HG03066 (cell line): ENCODE results near the gene WAPL.

Experiments used
- ATAC-seq: cut with Tn5 transposase; IDR thresholded peaks from one replicate; pipeline ENCODE4 v1.9.1; 2021; ENCODE audit warnings: low read depth; ENCODE audit not compliant: unreplicated experiment

Gene WAPL

GRCh38 chr10:86524225-86524962, 2.8 kb upstream of the WAPL start:
- ATAC-seq: no peak

DNA sequence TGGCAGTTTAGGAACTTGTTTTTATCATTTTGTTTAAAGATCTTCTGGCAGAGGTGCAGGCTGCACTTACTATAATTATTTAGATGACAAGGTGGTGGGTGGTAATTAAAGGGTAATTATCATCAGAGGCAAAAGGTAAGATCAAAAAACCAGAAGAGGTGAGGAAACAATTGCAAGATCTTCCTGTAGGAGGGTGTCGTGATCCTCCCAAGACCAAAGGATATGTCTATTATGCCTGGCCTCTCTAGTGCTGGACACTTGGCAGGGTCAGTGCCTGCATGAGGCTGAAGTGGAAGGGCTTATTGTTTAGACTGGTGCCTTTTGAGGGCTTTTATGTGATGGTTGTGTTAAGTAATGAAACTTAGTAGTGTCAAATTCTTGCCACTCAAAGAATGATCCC, 1.8 kb upstream of the WAPL start:
- no peak for ATAC-seq

DNA sequence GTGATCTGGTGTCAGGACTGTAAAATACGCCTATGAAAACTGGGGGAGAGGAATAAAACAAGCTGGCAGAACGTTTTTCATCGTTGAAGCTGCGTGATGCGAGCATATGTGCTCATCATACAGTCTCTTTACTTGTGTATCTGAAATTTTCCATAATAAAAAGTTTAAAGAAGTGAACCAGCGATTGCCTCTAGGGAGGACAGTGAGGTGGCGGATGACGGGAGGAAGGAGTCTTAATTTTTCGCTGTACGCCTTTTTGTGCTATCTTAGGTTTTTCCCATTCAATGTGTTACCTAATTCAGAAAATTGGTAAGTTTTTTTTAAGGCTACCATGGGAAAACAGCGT, 891 bp upstream of the WAPL start:
- no peak for ATAC-seq

- peak; percentile 15 for ATAC-seq
Observed at GRCh38 chr10:86520871-86521677, 518 bp downstream of the WAPL start.

DNA sequence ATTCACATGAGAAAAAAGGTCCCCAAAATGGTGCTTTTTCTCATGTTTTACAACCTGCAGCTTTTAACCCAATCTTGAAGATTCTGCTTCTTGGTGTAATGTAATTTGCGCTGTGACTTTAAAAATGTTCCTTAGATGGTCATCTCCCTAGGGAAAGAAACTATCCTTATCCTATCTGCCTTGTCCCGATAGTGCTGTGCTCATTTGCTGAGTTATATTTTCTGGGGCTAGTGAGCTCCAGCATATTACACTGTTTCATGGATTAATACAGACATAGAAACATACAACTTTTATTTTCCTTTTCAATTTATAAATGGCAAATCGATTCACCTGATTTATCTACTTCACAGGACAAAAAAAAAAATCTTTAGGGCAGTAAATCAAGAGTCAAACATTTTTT, 2.8 kb downstream of the WAPL start:
- no peak for ATAC-seq

- no peak for ATAC-seq
Observed at GRCh38 chr10:86512137-86512536, 9.5 kb downstream of the WAPL start.

DNA sequence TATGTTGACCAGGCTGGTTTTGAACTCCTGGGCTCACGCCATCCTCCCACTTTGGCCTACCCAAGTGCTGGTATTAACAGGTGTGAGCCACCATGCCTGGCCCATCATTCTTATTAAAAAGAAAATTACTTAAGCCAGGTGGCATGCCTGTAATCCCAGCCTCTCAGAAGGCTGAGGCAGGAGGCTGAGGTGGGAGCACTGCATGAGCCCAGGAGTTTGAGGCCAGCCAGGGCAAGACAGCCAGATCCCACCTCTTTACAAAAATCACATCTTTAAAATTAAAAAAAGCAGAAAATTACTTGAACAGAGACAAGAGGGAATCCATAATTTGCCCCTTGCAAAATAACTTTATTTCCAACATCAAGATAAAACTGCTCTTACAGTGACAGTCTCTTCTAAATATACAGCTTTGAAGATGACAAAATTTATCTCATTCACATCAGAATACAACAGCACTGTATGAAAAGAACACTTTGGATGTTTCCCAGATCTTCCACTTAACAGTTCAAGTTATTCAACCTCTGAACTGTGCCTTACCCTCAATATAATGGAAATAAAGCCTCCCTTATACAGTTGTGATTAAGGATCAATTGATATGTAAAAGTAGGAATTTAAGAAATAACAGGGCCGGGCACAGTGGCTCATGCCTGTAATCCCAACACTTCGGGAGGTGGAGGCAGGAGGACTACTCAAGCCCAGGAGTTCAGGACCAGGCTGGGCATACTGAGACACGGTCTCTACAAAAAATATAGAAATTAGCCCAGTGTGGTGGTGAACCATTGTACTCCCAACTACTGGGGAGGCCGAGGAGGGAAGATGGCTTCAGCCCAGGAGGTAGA, 10.3 kb downstream of the WAPL start:
- no peak for ATAC-seq

DNA sequence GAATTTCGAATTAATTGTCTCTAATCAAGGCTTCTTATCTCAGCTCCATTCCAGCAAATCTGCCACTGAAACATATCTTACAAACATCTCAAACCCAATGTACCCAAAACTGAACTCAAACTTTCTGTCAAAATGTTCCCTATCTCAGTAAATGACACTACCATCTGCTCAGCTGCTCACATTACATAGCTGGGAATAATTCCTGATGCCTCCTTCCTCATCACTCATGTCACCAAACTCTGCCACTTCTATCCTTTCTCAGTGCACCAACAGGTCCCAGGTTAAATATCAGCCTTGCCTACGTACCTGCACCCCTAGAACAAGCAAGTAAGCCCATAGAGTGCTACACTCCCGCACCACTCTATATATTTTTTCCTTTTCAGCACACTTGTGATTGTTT, 12.4 kb downstream of the WAPL start:
- no peak for ATAC-seq

- no peak for ATAC-seq
Observed at GRCh38 chr10:86508217-86508616, 13.4 kb downstream of the WAPL start.

DNA sequence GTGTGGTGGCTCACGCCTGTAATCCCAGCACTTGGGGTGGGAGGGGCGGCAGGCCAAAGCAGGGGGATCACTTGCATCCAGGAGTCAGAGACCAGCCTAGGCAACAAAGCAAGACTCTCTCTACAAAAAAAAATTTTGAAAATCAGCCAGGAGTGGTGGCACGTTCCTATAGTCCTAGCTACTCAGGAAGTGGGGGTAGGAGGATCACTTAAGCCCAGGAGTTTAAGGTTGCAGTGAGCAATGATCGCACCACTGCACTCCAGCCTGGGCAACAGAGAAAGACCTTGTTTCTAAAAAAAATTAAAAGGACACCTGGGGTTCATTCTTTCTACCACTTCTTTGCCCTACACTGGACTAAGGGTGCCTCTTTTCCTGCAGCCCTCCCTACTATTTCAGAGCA, 15.1 kb downstream of the WAPL start:
- no peak for ATAC-seq

- no peak for ATAC-seq
Observed at GRCh38 chr10:86506062-86506461, 15.5 kb downstream of the WAPL start.

DNA sequence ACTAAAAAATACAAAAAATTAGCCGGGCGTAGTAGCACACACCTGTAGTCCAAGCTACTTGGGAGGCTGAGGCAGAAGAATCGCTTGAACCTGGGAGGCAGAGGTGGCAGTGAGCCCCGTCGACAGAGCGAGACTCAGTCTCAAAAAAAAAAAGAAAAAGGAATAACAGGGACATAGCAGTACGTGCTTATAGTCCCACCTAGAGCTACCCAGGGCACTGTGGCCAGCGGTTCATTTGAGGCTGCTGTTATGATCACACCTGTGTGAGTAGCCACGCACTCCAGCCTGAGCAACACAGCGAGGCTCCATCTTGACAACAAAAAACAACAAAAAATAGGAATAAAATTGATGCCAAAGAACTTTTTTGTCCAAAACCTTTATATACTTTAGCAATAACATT, 17.1 kb downstream of the WAPL start:
- no peak for ATAC-seq

GRCh38 chr10:86500846-86501245, 20.7 kb downstream of the WAPL start:
- ATAC-seq: no peak

GRCh38 chr10:86498598-86498997, 23.0 kb downstream of the WAPL start:
- no peak for ATAC-seq

DNA sequence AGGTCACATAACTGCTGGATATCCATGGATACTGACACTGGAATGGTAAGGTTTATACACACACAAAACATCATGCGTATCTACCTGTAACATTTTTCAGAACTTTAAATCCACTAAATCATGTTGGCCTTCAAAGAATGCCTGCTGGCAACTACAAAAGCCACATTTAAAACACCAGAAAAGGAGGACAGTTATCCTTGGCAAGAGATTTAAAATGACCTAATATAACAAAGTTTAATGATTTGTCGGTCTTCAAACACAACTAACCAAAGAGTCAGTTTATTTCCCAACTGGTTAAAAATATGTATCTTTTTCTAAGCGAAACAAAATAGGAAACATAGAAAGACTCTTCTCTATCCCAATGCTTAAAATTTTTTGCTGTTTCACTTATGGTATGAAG, 24.0 kb downstream of the WAPL start:
- ATAC-seq: no peak

GRCh38 chr10:86489960-86490612, 31.5 kb downstream of the WAPL start:
- ATAC-seq: no peak

- no peak for ATAC-seq
Observed at GRCh38 chr10:86489071-86489810, 32.4 kb downstream of the WAPL start.

DNA sequence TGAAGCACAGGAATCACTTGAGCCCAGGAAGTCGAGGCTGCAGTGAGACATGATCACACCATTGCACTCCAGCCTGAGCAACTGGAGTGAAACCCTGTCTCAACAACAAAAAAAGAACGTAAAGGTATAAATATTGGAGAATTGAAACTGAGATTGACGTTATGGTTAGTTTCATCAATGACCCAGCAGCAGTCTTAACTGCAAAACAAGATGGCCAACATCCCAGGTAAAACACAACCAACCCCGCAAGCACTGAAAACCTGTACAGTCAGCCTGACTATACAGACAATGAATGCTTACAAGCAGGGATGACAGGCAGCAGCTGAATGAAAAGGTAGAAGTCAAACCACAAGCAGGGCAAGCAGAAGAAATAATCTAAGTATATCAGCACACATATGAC, 34.7 kb downstream of the WAPL start:
- no peak for ATAC-seq

DNA sequence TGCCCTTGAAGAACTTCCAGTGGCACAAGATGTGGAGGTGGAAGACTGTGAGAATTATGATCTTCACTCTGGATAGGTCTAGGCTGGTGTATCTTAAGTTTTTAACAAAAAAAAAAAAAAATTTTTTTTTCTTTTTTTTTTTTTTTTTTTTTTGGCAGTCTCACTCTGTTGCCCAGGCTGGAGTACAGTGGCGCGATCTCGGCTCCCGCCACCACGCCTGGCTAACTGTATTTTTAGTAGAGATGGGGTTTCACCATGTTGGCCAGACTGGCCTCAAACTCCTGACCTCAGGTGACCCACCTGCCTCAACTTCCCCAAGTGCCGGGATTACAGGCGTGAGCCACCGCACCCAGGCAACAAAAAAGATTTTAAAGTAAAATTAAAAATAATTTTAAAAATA, 37.9 kb downstream of the WAPL start:
- ATAC-seq: no peak

DNA sequence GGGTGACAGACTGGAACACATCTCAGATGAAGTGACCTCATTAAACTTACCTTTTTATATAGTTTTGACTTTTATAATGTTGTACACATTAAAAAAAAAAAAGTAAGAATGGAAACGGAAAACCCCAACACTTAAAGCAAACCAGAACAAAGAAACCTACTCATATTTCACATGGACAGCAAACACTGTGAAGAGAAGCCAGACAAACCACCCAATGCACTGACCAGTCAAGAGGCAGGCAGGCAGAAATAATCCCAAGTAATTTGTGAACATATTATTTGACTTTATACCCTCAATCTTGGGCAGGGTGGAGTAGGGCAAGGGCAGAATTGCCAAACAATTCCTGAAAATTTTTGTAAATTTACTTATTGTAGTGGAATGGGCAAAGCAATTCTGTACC, 39.8 kb downstream of the WAPL start:
- ATAC-seq: no peak
